AML-193 (cell line): ENCODE data around the gene SMIM44.
A peak's percentile ranks its signal among the peaks of the same experiment; 100 is the strongest.
"Not testable (repeated sequence)": the region's sequence is repeated elsewhere in the genome, so short reads cannot be mapped to it uniquely, and the experiment has no call there.

Experiments
- DNase-seq, 2 experiments: peaks; one replicate each; lab custom pipeline; 2025; lab: John Stamatoyannopoulos, UW

SMIM44 gene

GRCh38 chr19:3457528-3458228 is 25.6 kb downstream of the SMIM44 start:
- no peak for DNase-seq

GRCh38 chr19:3456925-3457527 is 26.2 kb downstream of the SMIM44 start:
- no peak for DNase-seq

GRCh38 chr19:3455960-3456601 is 27.2 kb downstream of the SMIM44 start:
- DNase-seq, result no peak

- no peak for DNase-seq
Measured at GRCh38 chr19:3455393-3455955, 27.8 kb downstream of the SMIM44 start.

- no peak for DNase-seq
Measured at GRCh38 chr19:3454656-3455392, 28.4 kb downstream of the SMIM44 start.

- DNase-seq, result no peak
Measured at GRCh38 chr19:3453840-3454239, 29.4 kb downstream of the SMIM44 start.

GRCh38 chr19:3452942-3453214 is 30.4 kb downstream of the SMIM44 start:
- DNase-seq, result not testable (repeated sequence)

DNA sequence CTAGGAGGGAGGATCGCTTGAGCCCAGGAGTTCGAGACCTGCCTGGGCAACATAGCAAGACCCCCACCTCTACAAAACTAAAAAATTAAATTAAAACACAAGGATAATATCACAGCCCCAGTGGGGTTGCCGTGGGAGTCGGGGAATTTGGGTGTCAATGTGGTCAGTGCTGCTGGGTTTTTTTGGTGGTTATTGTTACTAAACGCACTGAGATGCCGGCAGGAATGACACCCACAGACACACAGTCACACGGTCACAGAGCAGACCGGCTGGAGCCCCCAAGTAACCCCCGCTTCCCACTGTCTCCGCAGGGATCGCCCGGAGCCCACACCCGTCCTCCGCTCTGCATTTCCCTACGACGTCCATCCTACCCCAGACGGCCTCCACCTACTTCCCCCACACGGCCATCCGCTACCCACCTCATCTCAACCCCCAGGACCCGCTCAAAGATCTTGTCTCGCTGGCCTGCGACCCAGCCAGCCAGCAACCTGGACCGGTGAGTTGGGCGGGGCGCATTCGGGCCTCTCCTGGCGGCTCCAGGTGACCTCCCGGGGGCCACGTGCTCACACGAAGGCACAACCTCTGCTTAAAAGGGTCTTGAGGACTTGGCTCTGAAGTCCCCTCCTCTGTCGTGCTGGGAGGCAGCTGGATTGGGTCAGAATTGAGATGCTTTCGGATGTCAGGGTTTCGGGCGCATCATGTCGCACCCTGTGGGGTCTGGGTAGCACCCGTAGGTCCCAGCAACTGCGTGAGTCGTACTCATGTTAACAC is 30.9 kb downstream of the SMIM44 start:
- DNase-seq, result no peak

- DNase-seq, result no peak
Measured at GRCh38 chr19:3451451-3451866, 31.8 kb downstream of the SMIM44 start.

DNA sequence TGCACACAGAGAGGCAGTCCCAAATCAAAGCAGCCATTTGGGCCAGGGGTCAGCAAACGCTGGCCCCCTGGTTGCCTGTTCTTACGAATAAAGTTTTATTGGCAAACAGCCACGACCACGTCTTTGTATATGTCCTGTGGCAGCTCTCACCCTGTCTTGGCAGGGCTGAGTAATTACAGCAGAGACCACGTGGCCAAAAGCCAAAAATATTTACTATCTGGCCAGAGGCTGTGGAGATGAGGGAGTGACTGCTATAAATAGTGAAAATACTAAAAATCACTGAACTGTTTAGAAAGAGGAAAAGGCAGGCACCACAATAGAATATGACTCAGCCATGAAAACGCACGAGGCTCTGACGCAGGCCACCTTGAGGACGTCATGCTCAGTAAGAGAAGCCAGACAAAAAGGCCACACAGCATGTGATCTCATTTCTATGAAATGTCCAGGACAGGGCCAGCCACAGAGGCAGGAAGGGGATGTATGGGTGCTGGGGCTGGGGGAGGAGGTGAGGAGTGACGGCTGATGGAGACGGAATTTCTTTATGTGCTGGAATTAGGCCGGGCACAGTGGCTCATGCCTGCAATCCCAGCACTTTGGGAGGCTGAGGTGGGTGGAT is 32.3 kb downstream of the SMIM44 start:
- no peak for DNase-seq

DNA sequence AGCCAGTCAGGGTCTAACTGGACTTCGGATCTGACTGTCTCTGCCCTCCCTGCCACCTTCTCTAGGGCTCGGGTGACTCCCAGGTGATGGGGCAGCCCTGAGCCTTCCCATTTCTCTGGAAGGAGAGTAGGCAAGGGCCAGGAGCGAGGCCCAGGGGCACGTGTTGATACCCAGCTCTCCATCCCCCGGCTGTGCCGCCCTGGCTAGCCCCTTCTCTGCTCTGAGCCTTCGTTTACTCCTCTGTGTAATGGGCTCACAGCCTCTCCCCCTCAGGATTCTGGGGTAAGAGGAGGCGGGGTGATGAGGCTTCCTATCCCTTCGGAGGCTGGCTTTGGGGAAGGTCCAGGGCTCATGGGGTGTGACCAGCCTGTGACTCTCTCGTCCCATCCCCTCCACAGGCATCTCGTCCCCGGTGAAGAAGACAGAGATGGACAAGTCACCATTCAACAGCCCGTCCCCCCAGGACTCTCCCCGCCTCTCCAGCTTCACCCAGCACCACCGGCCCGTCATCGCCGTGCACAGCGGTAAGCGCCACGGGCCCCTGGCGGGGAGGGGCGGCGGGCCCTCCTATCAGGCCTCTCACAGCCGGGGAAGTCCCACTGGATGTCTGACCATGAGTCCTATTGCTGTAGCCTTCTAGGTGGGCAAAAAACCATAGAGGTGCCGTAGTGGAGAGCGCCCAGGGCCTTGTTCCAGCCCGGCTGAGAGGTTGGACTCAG is 34.5 kb downstream of the SMIM44 start:
- DNase-seq, result no peak

GRCh38 chr19:3446657-3447056 is 36.6 kb downstream of the SMIM44 start:
- DNase-seq, result not testable (repeated sequence)

DNA sequence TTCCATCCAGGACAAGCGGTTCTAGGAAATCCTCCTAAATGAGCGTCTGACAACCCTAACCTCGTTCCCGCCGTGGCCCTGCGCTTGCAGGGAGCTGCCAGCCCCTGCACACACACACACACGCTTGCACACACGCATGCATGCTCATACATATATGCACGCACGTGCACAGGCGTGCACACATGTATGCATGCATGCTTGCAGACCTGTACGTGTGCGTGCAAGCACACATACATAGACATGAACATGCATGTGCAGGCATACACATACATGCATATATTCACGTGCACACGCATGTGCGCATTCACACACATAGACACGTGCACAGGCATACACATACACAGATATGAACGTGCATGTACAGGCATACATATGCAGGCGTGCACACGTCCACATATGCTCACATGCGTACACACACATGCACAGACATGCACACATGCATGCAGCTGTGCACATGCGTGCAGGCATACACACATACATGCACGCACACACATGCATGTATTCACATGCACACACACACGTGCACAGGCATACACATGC is 38.5 kb downstream of the SMIM44 start:
- DNase-seq, result no peak

GRCh38 chr19:3443840-3444694 is 39.2 kb downstream of the SMIM44 start:
- DNase-seq, result no peak

GRCh38 chr19:3442487-3443071 is 40.7 kb downstream of the SMIM44 start:
- no peak for DNase-seq

- DNase-seq, result no peak
Measured at GRCh38 chr19:3441986-3442329, 41.3 kb downstream of the SMIM44 start.

DNA sequence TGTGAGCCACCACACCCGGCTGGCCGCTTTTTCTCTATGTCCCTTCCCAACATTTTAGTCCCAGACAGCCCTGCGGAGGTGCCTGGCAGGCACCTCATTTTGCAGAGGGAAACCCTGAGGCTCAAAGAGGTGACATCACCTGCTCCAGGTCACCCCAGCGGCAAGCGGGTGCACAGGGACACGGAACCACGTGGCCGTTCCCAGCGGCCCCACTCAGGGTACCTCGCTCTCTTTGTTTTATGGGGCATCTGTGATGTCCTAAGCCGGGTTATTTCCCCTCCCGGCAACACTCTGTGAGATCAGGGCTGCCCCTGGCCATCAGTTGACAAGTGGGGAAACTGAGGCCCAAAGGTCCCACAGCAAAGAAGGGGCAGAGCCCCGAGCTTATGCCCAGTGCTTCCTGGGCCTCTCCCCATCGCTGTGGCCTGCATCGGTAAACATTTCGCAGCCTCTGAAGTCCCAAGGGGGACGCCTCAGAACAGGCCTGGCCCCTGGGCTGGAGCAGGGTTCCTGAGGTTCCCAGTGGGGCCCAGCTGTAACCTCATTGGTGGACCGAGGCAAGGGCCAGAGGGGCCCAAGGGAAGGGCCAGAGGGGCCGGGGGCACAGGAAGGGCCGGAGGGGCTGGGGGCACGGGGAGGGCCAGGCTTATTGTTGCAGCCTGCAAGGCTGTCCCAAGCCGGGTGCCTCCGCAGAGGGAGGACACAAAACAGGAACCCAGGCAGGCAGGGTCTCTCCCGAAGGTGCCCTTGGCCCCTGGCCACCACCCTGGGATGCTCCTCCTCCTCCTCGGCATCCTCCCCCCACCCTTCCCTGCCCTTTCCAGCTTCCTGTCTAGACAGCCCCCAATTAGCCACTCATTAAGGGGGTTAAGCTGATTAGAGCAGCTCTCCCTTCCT is 41.9 kb downstream of the SMIM44 start:
- no peak for DNase-seq

GRCh38 chr19:3440082-3440481 is 43.2 kb downstream of the SMIM44 start:
- peak; percentile 27 to 32 for DNase-seq
